Measurements from ENCODE around the gene CNGA1.

CNGA1 gene

DNA sequence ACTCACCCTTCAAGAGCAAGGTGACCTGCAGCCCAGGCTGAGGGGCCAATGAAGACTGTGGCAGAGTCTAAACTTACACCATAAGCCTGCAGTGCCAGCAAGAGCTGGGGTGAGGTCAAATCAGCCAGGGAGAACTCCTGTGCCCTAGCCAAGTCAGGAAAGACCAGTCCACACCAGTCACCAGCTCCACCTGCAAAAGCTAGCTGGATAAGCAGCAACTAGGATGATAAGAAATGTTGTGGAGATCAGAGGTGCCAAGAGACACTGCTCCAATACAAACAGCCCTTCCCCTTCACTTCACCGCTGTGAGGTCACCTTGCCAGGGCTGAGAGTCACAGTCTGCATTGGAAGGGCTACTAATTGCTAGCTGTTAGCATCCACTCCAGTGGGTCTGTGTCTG lies 31.4 kb upstream of the CNGA1 start:
- H3K4me1 ChIP-seq (ENCODE audit: insufficient read depth, low read length, poor library complexity, severe bottlenecking), result peaks cover 31% of the 10 kb centered on the region
- H3F3A ChIP-seq (ENCODE audit: low read depth), result no peaks in the 10 kb centered on the region
- TF ChIP-seq EZH2phosphoT487 (IDR thresholded peaks at IDR 0.05; ENCODE audit: borderline replicate concordance), result no peak
- TF ChIP-seq, protein P1, sequence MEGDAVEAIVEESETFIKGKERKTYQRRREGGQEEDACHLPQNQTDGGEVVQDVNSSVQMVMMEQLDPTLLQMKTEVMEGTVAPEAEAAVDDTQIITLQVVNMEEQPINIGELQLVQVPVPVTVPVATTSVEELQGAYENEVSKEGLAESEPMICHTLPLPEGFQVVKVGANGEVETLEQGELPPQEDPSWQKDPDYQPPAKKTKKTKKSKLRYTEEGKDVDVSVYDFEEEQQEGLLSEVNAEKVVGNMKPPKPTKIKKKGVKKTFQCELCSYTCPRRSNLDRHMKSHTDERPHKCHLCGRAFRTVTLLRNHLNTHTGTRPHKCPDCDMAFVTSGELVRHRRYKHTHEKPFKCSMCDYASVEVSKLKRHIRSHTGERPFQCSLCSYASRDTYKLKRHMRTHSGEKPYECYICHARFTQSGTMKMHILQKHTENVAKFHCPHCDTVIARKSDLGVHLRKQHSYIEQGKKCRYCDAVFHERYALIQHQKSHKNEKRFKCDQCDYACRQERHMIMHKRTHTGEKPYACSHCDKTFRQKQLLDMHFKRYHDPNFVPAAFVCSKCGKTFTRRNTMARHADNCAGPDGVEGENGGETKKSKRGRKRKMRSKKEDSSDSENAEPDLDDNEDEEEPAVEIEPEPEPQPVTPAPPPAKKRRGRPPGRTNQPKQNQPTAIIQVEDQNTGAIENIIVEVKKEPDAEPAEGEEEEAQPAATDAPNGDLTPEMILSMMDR (conservative IDR thresholded peaks at IDR 0.05; ENCODE audit: low read length), result no peak
- no peaks in the 10 kb centered on the region for H3K79me2 ChIP-seq (ENCODE audit: insufficient read depth, low read length)
- H3K9ac ChIP-seq (ENCODE audit: low read depth, low read length, poor library complexity, severe bottlenecking), result no peak overlapping the region
- no peaks in the 10 kb centered on the region for H4K20me1 ChIP-seq (ENCODE audit: insufficient read depth, low read length, poor library complexity, severe bottlenecking)
- no peak overlapping the region for H2AFZ ChIP-seq (ENCODE audit: low read length)
- no peaks in the 10 kb centered on the region for H3K9me3 ChIP-seq (ENCODE audit: insufficient read depth, low read depth, low read length)
- H3K4me3 ChIP-seq (ENCODE audit: low read length, poor library complexity, severe bottlenecking), result peak overlapping the region; percentile 56
- H3K27me3 ChIP-seq (ENCODE audit: insufficient read depth, low read length, poor library complexity, severe bottlenecking), result no peaks in the 10 kb centered on the region
- no peaks in the 10 kb centered on the region for H3K36me3 ChIP-seq (ENCODE audit: insufficient read depth, low read length)
- H3K4me2 ChIP-seq (ENCODE audit: low read depth, low read length, poor library complexity, severe bottlenecking), result peak overlapping the region; percentile 85
- H3K9me2 ChIP-seq (replicated peaks; ENCODE audit: low read depth, low read length), result no peaks in the 10 kb centered on the region

DNA sequence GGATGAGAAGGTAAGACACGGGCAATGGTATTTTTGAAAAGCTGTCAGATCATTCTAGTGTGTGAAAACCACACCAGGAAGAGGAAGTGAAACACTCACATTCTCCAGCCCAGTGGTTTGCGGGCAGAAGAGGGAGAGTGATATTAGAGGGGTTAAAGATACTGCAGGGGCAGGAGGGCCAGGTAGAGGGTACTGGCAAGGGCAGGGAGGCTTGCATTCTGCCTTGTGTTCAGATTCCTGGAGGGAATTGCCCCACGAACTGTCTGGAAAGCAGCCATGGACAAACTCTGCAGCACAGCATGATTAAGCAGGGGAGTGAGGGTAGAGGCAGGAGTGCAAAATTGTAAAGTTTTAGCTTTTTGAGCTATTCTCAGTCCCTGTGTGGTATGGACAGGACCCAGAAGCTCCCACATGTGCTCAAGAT lies 31.0 kb upstream of the CNGA1 start:
- no peak overlapping the region for H2AFZ ChIP-seq (ENCODE audit: low read length)
- H3K9ac ChIP-seq (ENCODE audit: low read depth, low read length, poor library complexity, severe bottlenecking), result no peak overlapping the region
- H3F3A ChIP-seq (ENCODE audit: low read depth), result no peaks in the 10 kb centered on the region
- H4K20me1 ChIP-seq (ENCODE audit: insufficient read depth, low read length, poor library complexity, severe bottlenecking), result no peaks in the 10 kb centered on the region
- no peak for TF ChIP-seq EZH2phosphoT487 (IDR thresholded peaks at IDR 0.05; ENCODE audit: borderline replicate concordance)
- TF ChIP-seq, protein P1 (conservative IDR thresholded peaks at IDR 0.05; ENCODE audit: low read length), result no peak
- peak overlapping the region; percentile 85 for H3K4me2 ChIP-seq (ENCODE audit: low read depth, low read length, poor library complexity, severe bottlenecking)
- H3K9me3 ChIP-seq (ENCODE audit: insufficient read depth, low read depth, low read length), result no peaks in the 10 kb centered on the region
- H3K27me3 ChIP-seq (ENCODE audit: insufficient read depth, low read length, poor library complexity, severe bottlenecking), result no peaks in the 10 kb centered on the region
- H3K9me2 ChIP-seq (replicated peaks; ENCODE audit: low read depth, low read length), result no peaks in the 10 kb centered on the region
- H3K4me1 ChIP-seq (ENCODE audit: insufficient read depth, low read length, poor library complexity, severe bottlenecking), result peaks cover 31% of the 10 kb centered on the region
- no peaks in the 10 kb centered on the region for H3K79me2 ChIP-seq (ENCODE audit: insufficient read depth, low read length)
- H3K36me3 ChIP-seq (ENCODE audit: insufficient read depth, low read length), result no peaks in the 10 kb centered on the region
- peak overlapping the region; percentile 56 for H3K4me3 ChIP-seq (ENCODE audit: low read length, poor library complexity, severe bottlenecking)

DNA sequence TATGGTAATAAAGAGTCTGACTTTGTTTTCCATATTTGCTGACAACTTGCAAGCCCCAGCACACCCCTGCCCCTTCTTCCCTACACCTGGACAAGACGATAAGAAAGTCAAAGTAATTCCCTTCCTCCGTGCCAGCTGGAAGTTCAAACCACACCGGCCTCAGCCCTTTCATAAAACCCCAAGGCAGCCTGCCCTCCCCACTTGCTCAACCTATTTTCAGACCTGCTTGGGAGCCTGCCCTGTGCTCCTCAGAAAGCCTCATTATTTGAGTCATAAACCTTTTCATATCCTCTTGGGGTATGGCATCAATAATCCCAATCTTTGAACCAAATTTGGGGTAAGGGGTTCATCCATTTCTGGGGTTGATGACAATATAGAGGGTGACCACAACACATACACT lies 29.6 kb upstream of the CNGA1 start:
- H3K79me2 ChIP-seq (ENCODE audit: insufficient read depth, low read length), result no peaks in the 10 kb centered on the region
- H3K36me3 ChIP-seq (ENCODE audit: insufficient read depth, low read length), result no peaks in the 10 kb centered on the region
- H3K4me1 ChIP-seq (ENCODE audit: insufficient read depth, low read length, poor library complexity, severe bottlenecking), result peaks cover 31% of the 10 kb centered on the region
- no peaks in the 10 kb centered on the region for H3K27me3 ChIP-seq (ENCODE audit: insufficient read depth, low read length, poor library complexity, severe bottlenecking)
- no peak overlapping the region for H3K4me3 ChIP-seq (ENCODE audit: low read length, poor library complexity, severe bottlenecking)
- TF ChIP-seq, protein P1 (conservative IDR thresholded peaks at IDR 0.05; ENCODE audit: low read length), result no peak
- no peak for TF ChIP-seq EZH2phosphoT487 (IDR thresholded peaks at IDR 0.05; ENCODE audit: borderline replicate concordance)
- no peaks in the 10 kb centered on the region for H3K9me2 ChIP-seq (replicated peaks; ENCODE audit: low read depth, low read length)
- no peaks in the 10 kb centered on the region for H3K9me3 ChIP-seq (ENCODE audit: insufficient read depth, low read depth, low read length)
- H3F3A ChIP-seq (ENCODE audit: low read depth), result no peaks in the 10 kb centered on the region
- H4K20me1 ChIP-seq (ENCODE audit: insufficient read depth, low read length, poor library complexity, severe bottlenecking), result no peaks in the 10 kb centered on the region
- H3K4me2 ChIP-seq (ENCODE audit: low read depth, low read length, poor library complexity, severe bottlenecking), result peak overlapping the region; percentile 85
- no peak overlapping the region for H2AFZ ChIP-seq (ENCODE audit: low read length)
- no peak overlapping the region for H3K9ac ChIP-seq (ENCODE audit: low read depth, low read length, poor library complexity, severe bottlenecking)

Data from Loucy (cell line).